H1 (cell line): ENCODE measurements around the gene INO80C. TPM values are rescaled to one million over a fixed set of nuclear protein-coding genes. Genes with fewer than 3 reads are reported as not detected.
A peak's percentile ranks its signal among the peaks of the same experiment; 100 is the strongest.

Experiments used
- CTCF ChIA-PET: fragments of 300-600 bp; sonication (Branson Sonifier 250); formaldehyde crosslinking; loops from one replicate; lab custom pipeline; 2021; ENCODE audit not compliant: partially characterized antibody; lab: Charles Lee
- POLR2A ChIA-PET: fragments of 300-600 bp; sonication (Branson Sonifier 250); formaldehyde crosslinking; loops from one replicate; lab custom pipeline; 2021; ENCODE audit warnings: inconsistent platforms; ENCODE audit not compliant: partially characterized antibody; lab: Charles Lee
- DNase-seq, 2 experiments: peaks; one replicate each; pipeline versions ENCODE4 v3.0.0 to v3.0.0-alpha.2; 2010 to 2022; ENCODE audit warnings: low spot score in 2 of 2, low read depth in 1 of 2, mixed read lengths in 1 of 2
- FAIRE-seq: peaks from 2 replicates; lab custom pipeline; 2011; peaks lifted over from hg19 to GRCh38; lab: Jason Lieb, UNC
- H2AFZ ChIP-seq: 2 replicates; pipeline ENCODE4 v1.8.1; 2012; ENCODE audit warnings: low read length, inconsistent platforms
- H2AK5ac ChIP-seq: 2 replicates; pipeline ENCODE4 v1.6.1; 2013; ENCODE audit warnings: low read depth, low read length
- H2BK120ac ChIP-seq: replicated peaks from 2 replicates; pipeline ENCODE3; 2013; ENCODE audit warnings: low read depth, low read length, inconsistent platforms
- H2BK12ac ChIP-seq: 2 replicates; pipeline ENCODE4 v1.6.1; 2013; ENCODE audit warnings: low read depth, low read length
- H2BK15ac ChIP-seq: 2 replicates; pipeline ENCODE4 v1.6.1; 2013; ENCODE audit warnings: low read length
- H2BK20ac ChIP-seq: 2 replicates; pipeline ENCODE4 v1.6.1; 2013; ENCODE audit warnings: low read length
- H2BK5ac ChIP-seq: 2 replicates; pipeline ENCODE4 v1.6.1; 2013; ENCODE audit warnings: low read depth, low read length
- H3K14ac ChIP-seq: 2 replicates; pipeline ENCODE4 v1.6.1; 2013; ENCODE audit warnings: inconsistent platforms; ENCODE audit not compliant: insufficient read length
- H3K18ac ChIP-seq: 2 replicates; pipeline ENCODE4 v1.6.1; 2013; ENCODE audit warnings: low read length; ENCODE audit errors: extremely low read depth
- H3K23ac ChIP-seq: 2 replicates; pipeline ENCODE4 v1.6.1; 2013; ENCODE audit warnings: inconsistent platforms; ENCODE audit not compliant: insufficient read length
- H3K23me2 ChIP-seq: 2 replicates; pipeline ENCODE4 v1.6.1; 2013; ENCODE audit warnings: low read depth, low read length
- H3K27ac ChIP-seq: 2 replicates; pipeline ENCODE4 v1.6.1; 2011; ENCODE audit warnings: low read depth, low read length, inconsistent platforms
- H3K27me3 ChIP-seq, 4 experiments: replicated peaks in 1 of 4; 1 replicate in 1 of 4; 2 replicates in 3 of 4; pipeline versions ENCODE4 v1.6.1 to v1.8.1; 2011 to 2013; ENCODE audit warnings: low read length in 3 of 4, mild to moderate bottlenecking in 3 of 4, inconsistent platforms in 2 of 4, mixed read lengths in 2 of 4, moderate library complexity in 1 of 4; ENCODE audit not compliant: control insufficient read depth in 3 of 4, insufficient read depth in 3 of 4; ENCODE audit errors: extremely low read depth in 1 of 4
- H3K36me3 ChIP-seq, 4 experiments: 2 replicates each; pipeline versions ENCODE4 v1.6.1 to v1.8.1; 2011 to 2013; ENCODE audit warnings: mild to moderate bottlenecking in 4 of 4, low read length in 3 of 4, moderate library complexity in 2 of 4, control low read depth in 1 of 4, inconsistent platforms in 1 of 4; ENCODE audit not compliant: insufficient read depth in 4 of 4, control insufficient read depth in 2 of 4
- H3K4ac ChIP-seq: replicated peaks from 2 replicates; pipeline ENCODE3; 2013; ENCODE audit warnings: low read length, low read depth, mixed read lengths, inconsistent platforms; ENCODE audit not compliant: insufficient read length
- H3K4me1 ChIP-seq, 4 experiments: replicated peaks in 1 of 4; 1 replicate in 1 of 4; 2 replicates in 3 of 4; pipeline versions ENCODE4 v1.6.1 to v1.8.1; 2011 to 2013; ENCODE audit warnings: low read length in 3 of 4, inconsistent platforms in 2 of 4, mixed read lengths in 1 of 4; ENCODE audit not compliant: insufficient read depth in 4 of 4, control insufficient read depth in 3 of 4
- H3K4me2 ChIP-seq, 2 experiments: 2 replicates each; pipeline versions ENCODE4 v1.6.1 to v1.8.1; 2011 to 2013; ENCODE audit warnings: low read depth in 2 of 2, low read length in 2 of 2, control low read depth in 1 of 2, inconsistent platforms in 1 of 2, mild to moderate bottlenecking in 1 of 2; ENCODE audit not compliant: insufficient read depth in 1 of 2
- H3K4me3 ChIP-seq, 4 experiments: fragments of 200-600, 300-600 bp in 1 of 4; sonication (generic), shearing (Covaris generic), sonication (Bioruptor Twin) in 1 of 4; 2 replicates each; pipeline versions ENCODE4 v1.5.1 to v1.8.1; 2011 to 2016; ENCODE audit warnings: low read length in 4 of 4, low read depth in 3 of 4, control low read depth in 2 of 4, inconsistent platforms in 2 of 4, mild to moderate bottlenecking in 2 of 4, mixed read lengths in 1 of 4, moderate library complexity in 1 of 4; ENCODE audit not compliant: insufficient read depth in 2 of 4; ENCODE audit errors: extremely low read depth in 1 of 4
- H3K56ac ChIP-seq: replicated peaks from 2 replicates; pipeline ENCODE3; 2013; ENCODE audit warnings: low read depth, mild to moderate bottlenecking, mixed read lengths, low read length, inconsistent platforms; ENCODE audit not compliant: insufficient read length
- H3K79me1 ChIP-seq: 2 replicates; pipeline ENCODE4 v1.6.1; 2013; ENCODE audit warnings: low read depth, low read length, control low read depth
- H3K79me2 ChIP-seq, 2 experiments: 2 replicates each; pipeline versions ENCODE4 v1.6.1 to v1.8.1; 2012 to 2013; ENCODE audit warnings: low read length in 2 of 2, mild to moderate bottlenecking in 2 of 2, inconsistent platforms in 1 of 2; ENCODE audit not compliant: insufficient read depth in 2 of 2, control insufficient read depth in 1 of 2
- H3K9ac ChIP-seq, 4 experiments: replicated peaks in 1 of 4; 1 replicate in 1 of 4; 2 replicates in 3 of 4; pipeline versions ENCODE4 v1.6.1 to v1.8.1; 2011 to 2013; ENCODE audit warnings: low read depth in 3 of 4, low read length in 3 of 4, control low read depth in 2 of 4, mild to moderate bottlenecking in 2 of 4, moderate library complexity in 2 of 4, inconsistent platforms in 1 of 4; ENCODE audit errors: extremely low read depth in 1 of 4
- H3K9me3 ChIP-seq, 2 experiments: 2 replicates each; pipeline versions ENCODE4 v1.6.1 to v1.8.1; 2012 to 2013; ENCODE audit warnings: mild to moderate bottlenecking in 2 of 2, moderate library complexity in 2 of 2, control low read depth in 1 of 2, inconsistent platforms in 1 of 2, low read depth in 1 of 2, low read length in 1 of 2, mixed read lengths in 1 of 2; ENCODE audit not compliant: insufficient read depth in 2 of 2
- H4K20me1 ChIP-seq, 2 experiments: replicated peaks in 1 of 2; 2 replicates each; pipeline versions ENCODE3 to v1.8.1; 2011 to 2013; ENCODE audit warnings: inconsistent platforms in 2 of 2, low read length in 2 of 2, mild to moderate bottlenecking in 1 of 2; ENCODE audit not compliant: insufficient read depth in 2 of 2, control insufficient read depth in 1 of 2
- H4K5ac ChIP-seq: 2 replicates; pipeline ENCODE4 v1.6.1; 2013; ENCODE audit warnings: low read length, low read depth, mixed read lengths, inconsistent platforms; ENCODE audit not compliant: insufficient read length
- H4K8ac ChIP-seq: 2 replicates; pipeline ENCODE4 v1.8.0; 2013; ENCODE audit warnings: mild to moderate bottlenecking, moderate library complexity, low read length, inconsistent platforms; ENCODE audit not compliant: insufficient read depth; ENCODE audit errors: extremely low read depth
- H4K91ac ChIP-seq: replicated peaks from 2 replicates; pipeline ENCODE3; 2013; ENCODE audit warnings: low read length, mixed read lengths, inconsistent platforms; ENCODE audit not compliant: insufficient read length
- JUND ChIP-seq: IDR thresholded peaks from 2 replicates; pipeline ENCODE4 v1.6.1; 2011; ENCODE audit warnings: mild to moderate bottlenecking, improper control_type of control experiment, low read length
- SAP30 ChIP-seq: fragments of 300-600 bp; sonication (generic); IDR thresholded peaks from 2 replicates; pipeline ENCODE4 v1.7.1; 2012; ENCODE audit warnings: low read length, moderate library complexity, mild to moderate bottlenecking, inconsistent platforms; ENCODE audit not compliant: insufficient read depth, insufficient replicate concordance
- TEAD4 ChIP-seq: IDR thresholded peaks from 2 replicates; pipeline ENCODE4 v1.6.1; 2012; ENCODE audit warnings: low read depth, low read length, inconsistent platforms, mixed read lengths
- WGBS, 2 experiments: shearing (Covaris generic) in 1 of 2; methylation state at CpG; one replicate each; pipeline versions ENCODE4 v1.1.6 to v1.1.7; 2013 to 2015; ENCODE audit warnings: low lambda C conversion rate in 2 of 2, mixed read lengths in 2 of 2, inconsistent platforms in 1 of 2, low coverage in 1 of 2, missing lambda C conversion rate in 1 of 2; ENCODE audit not compliant: insufficient replicate concordance in 2 of 2, insufficient coverage in 1 of 2, insufficient read length in 1 of 2; ENCODE audit errors: extremely low coverage in 1 of 2, missing lambda C conversion rate in 1 of 2; 5-methylcytosine and 5-hydroxymethylcytosine counted together
- polyA plus RNA-seq, 7 experiments: library from polyadenylated mRNA; depleted of rRNA in 3 of 7; stranded (reverse) in 5 of 7; unstranded in 2 of 7; fragments of >200 nt in 5 of 7; fragments of 200-250 nt in 2 of 7; gene quantifications; 1 replicate in 5 of 7; 2 replicates in 1 of 7; 4 replicates in 1 of 7; pipeline versions ENCODE4 v1.2.1 to v1.2.3, GENCODE V29; 2011 to 2013; ENCODE audit warnings: missing spikeins in 2 of 7, mixed read lengths in 2 of 7
- total RNA-seq: library from RNA; stranded (reverse); fragmentation: NEBNext Ultra II Directional; extraction: Animal tissue kit (Norgen Biotek cat#: 25700); gene quantifications from 2 replicates; pipeline ENCODE4 v1.2.1, GENCODE V29; 2021

INO80C gene
- total and polyA plus RNA-seq, 2 of the 8 experiments (the other 6 are each of a cell fraction or from before 2014, with no cell fraction given), result 30.1 to 48.9 TPM

DNA sequence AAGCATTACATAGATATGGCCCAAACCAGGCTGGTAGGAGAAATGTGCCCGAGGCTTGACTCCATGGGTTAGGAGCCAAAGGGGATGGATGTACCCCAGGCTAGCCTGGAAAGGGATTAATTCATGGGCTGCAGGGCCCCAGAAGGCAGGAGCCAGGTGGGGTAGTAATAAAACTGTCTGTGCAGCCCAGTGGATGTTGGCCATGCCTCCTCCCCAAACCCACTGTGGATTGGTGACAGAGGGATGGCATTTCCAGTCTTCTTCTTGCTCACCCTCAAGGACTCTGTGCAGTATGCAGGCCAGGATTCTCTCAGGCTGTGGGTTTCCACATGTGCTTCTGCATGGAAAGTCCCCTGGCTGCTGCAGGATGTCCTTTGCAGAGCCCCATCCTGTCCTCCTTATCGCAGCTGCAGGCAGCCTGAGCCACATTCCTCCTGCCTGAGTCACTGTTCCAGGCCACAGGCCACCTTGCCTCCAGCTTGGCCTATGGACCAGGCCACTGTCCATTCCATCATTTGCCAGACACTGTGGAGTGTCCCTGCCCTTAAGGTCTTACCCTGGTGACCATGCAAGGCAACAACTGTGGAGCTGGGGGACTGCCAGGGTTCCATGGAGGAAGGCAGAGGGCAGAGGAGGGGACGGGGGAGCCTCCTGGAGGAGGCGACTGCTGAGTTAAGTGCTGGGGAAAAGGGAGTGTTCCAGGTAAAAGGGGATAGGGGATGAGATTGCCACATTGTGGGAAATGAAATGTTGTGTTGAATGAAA is 38.9 kb downstream of the INO80C start:
- Histone ChIP-seq H2BK12ac (no peak overlapping the region), H2AK5ac (no peak overlapping the region), H3K4me2 (no peak overlapping the region), H4K20me1 (no peaks in the 10 kb centered on the region), H3K23me2 (no peaks in the 10 kb centered on the region), H3K27ac (no peak overlapping the region), H2BK5ac (peak overlapping the region; percentile 37), H3K36me3 (no peaks in the 10 kb centered on the region), H3K56ac (no peak overlapping the region), H3K79me2 (no peaks in the 10 kb centered on the region), H3K4ac (no peak overlapping the region), H3K4me1 (peaks cover 0 to 12% (median 4%) of the 10 kb centered on the region in 4 experiments; a peak in 4 of 7 replicates), H4K5ac (peak overlapping the region; percentile 25), H3K14ac (no peak overlapping the region), H3K18ac (peak overlapping the region; percentile 64; the same call in 1 of the 2 replicates), H3K23ac (no peak overlapping the region), H2BK20ac (no peak overlapping the region), H3K79me1 (no peaks in the 10 kb centered on the region), H4K8ac (no peak overlapping the region; the same call in 1 of the 2 replicates), H2BK120ac (no peak overlapping the region), H2BK15ac (peak overlapping the region; percentile 93), H3K9me3 (no peaks in the 10 kb centered on the region), H3K9ac (no peak overlapping the region), H4K91ac (peak overlapping the region; percentile 23), H3K27me3 (no peaks in the 10 kb centered on the region), H2AFZ (peak overlapping the region; percentile 34; the same call in 1 of the 2 replicates), H3K4me3 (no peak overlapping the region)
- peak; percentile 25 to 55 for DNase-seq
- WGBS, 2 experiments, result 78% methylated on average over 4 of the region's 4 CpGs; no CpG with 5 or more reads in 1 of the 2 experiments
- TF ChIP-seq TEAD4, result peak; percentile 40; the same call in 1 of the 2 replicates
- TF ChIP-seq JUND, result peak; percentile 89
- TF ChIP-seq SAP30, result no peak
- POLR2A ChIA-PET, result interaction anchor here (1.6 kb wide), 1 partner anchor 11 kb away, joined by 6 read pairs; no protein-coding TSS in a partner anchor
- CTCF ChIA-PET, result interaction anchor here (0.6 to 1.0 kb wide), 4 partner anchors 51 to 449 kb away, joined by 3 read pairs; no protein-coding TSS in a partner anchor
- FAIRE-seq, result no peak
